ENCODE results near the gene C10orf62. TPM values are rescaled to one million over a fixed set of nuclear protein-coding genes. Genes with fewer than 3 reads are reported as not detected.
A peak's percentile ranks its signal among the peaks of the same experiment; 100 is the strongest.

Gene C10orf62
- total RNA-seq, 1 donor from 2014 or later = not detected

GRCh38 chr10:97570789-97571471, 18.6 kb upstream of the C10orf62 start:
- peak overlapping the region; percentile 40 for H3K27ac Mint-ChIP-seq (ENCODE audit: unreplicated experiment)
- no peaks in the 10 kb centered on the region for H3K27me3 Mint-ChIP-seq (ENCODE audit: unreplicated experiment)
- DNase-seq (ENCODE audit: extremely low spot score, unreplicated experiment) = no peak
- TF ChIP-seq CTCF (IDR thresholded peaks at IDR 0.05) = no peak
- peaks cover 55% of the 10 kb centered on the region for H3K4me1 Mint-ChIP-seq (ENCODE audit: unreplicated experiment)
- H3K4me3 Mint-ChIP-seq (ENCODE audit: unreplicated experiment) = no peak overlapping the region
- peaks cover 4% of the 10 kb centered on the region for H3K36me3 Mint-ChIP-seq (ENCODE audit: unreplicated experiment)
- no peaks in the 10 kb centered on the region for H3K9me3 Mint-ChIP-seq (ENCODE audit: unreplicated experiment)

GRCh38 chr10:97571622-97572021, 17.9 kb upstream of the C10orf62 start:
- Mint-ChIP-seq H3K36me3 (ENCODE audit: unreplicated experiment) (peaks cover 4% of the 10 kb centered on the region), H3K27ac (ENCODE audit: unreplicated experiment) (peak overlapping the region; percentile 40), H3K9me3 (ENCODE audit: unreplicated experiment) (no peaks in the 10 kb centered on the region), H3K27me3 (ENCODE audit: unreplicated experiment) (no peaks in the 10 kb centered on the region), H3K4me1 (ENCODE audit: unreplicated experiment) (peaks cover 56% of the 10 kb centered on the region), H3K4me3 (ENCODE audit: unreplicated experiment) (no peak overlapping the region)
- DNase-seq (ENCODE audit: extremely low spot score, unreplicated experiment) = no peak
- TF ChIP-seq CTCF (IDR thresholded peaks at IDR 0.05) = no peak

- Mint-ChIP-seq H3K9me3 (ENCODE audit: unreplicated experiment) (no peaks in the 10 kb centered on the region), H3K27me3 (ENCODE audit: unreplicated experiment) (no peaks in the 10 kb centered on the region), H3K36me3 (ENCODE audit: unreplicated experiment) (peaks cover 4% of the 10 kb centered on the region), H3K27ac (ENCODE audit: unreplicated experiment) (peak within 1 kb of the TSS; percentile 81), H3K4me1 (ENCODE audit: unreplicated experiment) (peaks cover 54% of the 10 kb centered on the region), H3K4me3 (ENCODE audit: unreplicated experiment) (no peak within 1 kb of the TSS)
- DNase-seq (ENCODE audit: extremely low spot score, unreplicated experiment) = peak; percentile 89
- TF ChIP-seq CTCF (IDR thresholded peaks at IDR 0.05) = peak; percentile 90
These were observed 17.1 kb upstream of the C10orf62 start, which contains the start of gene ANKRD2 for GRCh38 chr10:97572214-97572989. Gene ANKRD2, plus strand, starts transcription at chr10:97572779. Its CDS starts 10 bp downstream, at chr10:97572789.

GRCh38 chr10:97573021-97573420, 16.5 kb upstream of the C10orf62 start:
- DNase-seq (ENCODE audit: extremely low spot score, unreplicated experiment) = no peak
- peaks cover 4% of the 10 kb centered on the region for H3K36me3 Mint-ChIP-seq (ENCODE audit: unreplicated experiment)
- H3K27ac Mint-ChIP-seq (ENCODE audit: unreplicated experiment) = peak overlapping the region; percentile 81
- H3K4me1 Mint-ChIP-seq (ENCODE audit: unreplicated experiment) = peaks cover 54% of the 10 kb centered on the region
- no peak for TF ChIP-seq CTCF (IDR thresholded peaks at IDR 0.05)
- no peaks in the 10 kb centered on the region for H3K9me3 Mint-ChIP-seq (ENCODE audit: unreplicated experiment)
- H3K27me3 Mint-ChIP-seq (ENCODE audit: unreplicated experiment) = no peaks in the 10 kb centered on the region
- H3K4me3 Mint-ChIP-seq (ENCODE audit: unreplicated experiment) = no peak overlapping the region

- no peaks in the 10 kb centered on the region for H3K9me3 Mint-ChIP-seq (ENCODE audit: unreplicated experiment)
- no peak for DNase-seq (ENCODE audit: extremely low spot score, unreplicated experiment)
These were observed 15.8 kb upstream of the C10orf62 start for GRCh38 chr10:97573672-97574071.

More at GRCh38 chr10:97573672-97574071, 15.8 kb upstream of the C10orf62 start:
- Mint-ChIP-seq H3K36me3 (ENCODE audit: unreplicated experiment) (peaks cover 4% of the 10 kb centered on the region), H3K4me1 (ENCODE audit: unreplicated experiment) (peaks cover 54% of the 10 kb centered on the region), H3K27ac (ENCODE audit: unreplicated experiment) (no peak overlapping the region), H3K27me3 (ENCODE audit: unreplicated experiment) (no peaks in the 10 kb centered on the region), H3K4me3 (ENCODE audit: unreplicated experiment) (no peak overlapping the region)
- TF ChIP-seq CTCF (IDR thresholded peaks at IDR 0.05) = no peak
